Activated CD4-positive, alpha-beta T cell treated with anti-CD3 and anti-CD28 coated beads for 24 hours (primary cell): ENCODE measurements around the gene HK2.
"Not testable (repeated sequence)": the region's sequence is repeated elsewhere in the genome, so short reads cannot be mapped to it uniquely, and the experiment has no call there.

ENCODE experiments used
- DNase-seq, 2 donors: peaks; one replicate each; pipeline ENCODE4 v3.0.0-alpha.2; 2020; ENCODE audit warnings: low read depth in 2 of 2

Gene HK2

GRCh38 chr2:74877376-74877775 is 43.4 kb downstream of the HK2 start:
- no peak for DNase-seq

GRCh38 chr2:74877781-74878433 is 44.0 kb downstream of the HK2 start:
- no peak for DNase-seq

- no peak for DNase-seq
Measured at GRCh38 chr2:74878551-74878950, 44.6 kb downstream of the HK2 start.

- no peak for DNase-seq
Measured at GRCh38 chr2:74880054-74880728, 46.3 kb downstream of the HK2 start.

GRCh38 chr2:74881176-74881575 is 47.2 kb downstream of the HK2 start:
- DNase-seq, result no peak

- DNase-seq, result no peak
Measured at GRCh38 chr2:74881626-74882298, 47.8 kb downstream of the HK2 start.

- no peak for DNase-seq
Measured at GRCh38 chr2:74882299-74882687, 48.4 kb downstream of the HK2 start.

GRCh38 chr2:74883011-74883410 is 49.1 kb downstream of the HK2 start:
- DNase-seq, result no peak

- DNase-seq, result no peak
Measured at GRCh38 chr2:74884118-74884762, 50.3 kb downstream of the HK2 start.

GRCh38 chr2:74884866-74885265 is 50.9 kb downstream of the HK2 start:
- no peak for DNase-seq

GRCh38 chr2:74886251-74886650 is 52.3 kb downstream of the HK2 start:
- DNase-seq, result no peak

- DNase-seq, result no peak
Measured at GRCh38 chr2:74886811-74887210, 52.9 kb downstream of the HK2 start.

- DNase-seq, result no peak
Measured at GRCh38 chr2:74887445-74887951, 53.6 kb downstream of the HK2 start.

GRCh38 chr2:74887960-74888700 is 54.2 kb downstream of the HK2 start:
- no peak for DNase-seq

- no peak for DNase-seq
Measured at GRCh38 chr2:74889159-74889558, 55.2 kb downstream of the HK2 start.

GRCh38 chr2:74890711-74891110 is 56.8 kb downstream of the HK2 start:
- DNase-seq, result no peak

GRCh38 chr2:74891136-74891764 is 57.3 kb downstream of the HK2 start:
- DNase-seq, result no peak

- DNase-seq, result not testable (repeated sequence)
Measured at GRCh38 chr2:74891816-74892215, 57.9 kb downstream of the HK2 start.

GRCh38 chr2:74892609-74893008 is 58.7 kb downstream of the HK2 start:
- DNase-seq, result no peak

- no peak for DNase-seq
Measured at GRCh38 chr2:74893332-74893731, 59.4 kb downstream of the HK2 start.

- no peak for DNase-seq
Measured at GRCh38 chr2:74894272-74894981, 60.5 kb downstream of the HK2 start.
